IMR-90 (cell line): ENCODE data around the gene SLC6A14. TPM values are rescaled to one million over a fixed set of nuclear protein-coding genes. Genes with fewer than 3 reads are reported as not detected.

Source experiments
- ATAC-seq: fragments of 200-7000 bp; cut with Tn5 transposase; 2 replicates; pipeline ENCODE4 v1.9.1; 2020; ENCODE audit warnings: low read depth, mild to moderate bottlenecking, moderate library complexity
- Bru-seq: library from RNA; stranded (reverse); fragments of 400-500 nt; gene quantifications from one replicate; lab custom pipeline; 2021; lab: Mats Ljungman, UMichigan
- BruChase-seq, 2 experiments: library from RNA; stranded (reverse); fragments of 400-500 nt; gene quantifications; one replicate each; lab custom pipeline; 2021; lab: Mats Ljungman, UMichigan
- BruUV-seq: library from RNA; stranded (reverse); fragments of 400-500 nt; replicated peaks from 2 replicates; lab custom pipeline; 2021; lab: Mats Ljungman, UMichigan
- CTCF ChIA-PET: fragments of 300-600 bp; formaldehyde crosslinking; extraction: SDS; loops from one replicate; lab custom pipeline; 2021; ENCODE audit warnings: antibody characterized with exemption; lab: Yijun Ruan, JAX
- POLR2A ChIA-PET: fragments of 300-600 bp; sonication (Branson Sonifier 250); formaldehyde crosslinking; loops from one replicate; lab custom pipeline; 2022; ENCODE audit warnings: antibody characterized with exemption; ENCODE audit not compliant: unreplicated experiment; lab: Charles Lee
- DNase-seq: peaks from one replicate; pipeline ENCODE4 v3.0.0; 2013
- H2AFZ ChIP-seq: replicated peaks from 2 replicates; pipeline ENCODE3; 2013; ENCODE audit warnings: low read length, mild to moderate bottlenecking; ENCODE audit not compliant: poor library complexity
- H2AK5ac ChIP-seq: 2 replicates; pipeline ENCODE4 v1.6.1; 2013; ENCODE audit warnings: low read depth, low read length, inconsistent platforms
- H2AK9ac ChIP-seq: replicated peaks from 2 replicates; pipeline ENCODE3; 2013; ENCODE audit warnings: mild to moderate bottlenecking, low read depth, low read length, moderate library complexity; ENCODE audit not compliant: poor library complexity
- H2BK120ac ChIP-seq: 2 replicates; pipeline ENCODE4 v1.6.1; 2013; ENCODE audit warnings: low read depth, low read length, inconsistent platforms
- H2BK15ac ChIP-seq: 3 replicates; pipeline ENCODE4 v1.6.1; 2013; ENCODE audit warnings: low read depth, low read length, inconsistent platforms
- H2BK20ac ChIP-seq: 2 replicates; pipeline ENCODE4 v1.6.1; 2013; ENCODE audit warnings: low read depth, mild to moderate bottlenecking, inconsistent platforms, low read length, moderate library complexity
- H2BK5ac ChIP-seq: 2 replicates; pipeline ENCODE4 v1.6.1; 2013; ENCODE audit warnings: mild to moderate bottlenecking, low read depth, low read length, inconsistent platforms; ENCODE audit not compliant: poor library complexity, severe bottlenecking
- H3K14ac ChIP-seq: replicated peaks from 2 replicates; pipeline ENCODE4 v1.6.1; 2013; ENCODE audit warnings: low read depth, low read length, inconsistent platforms
- H3K18ac ChIP-seq: 2 replicates; pipeline ENCODE4 v1.6.1; 2013; ENCODE audit warnings: low read depth, low read length, control low read depth
- H3K23ac ChIP-seq: 2 replicates; pipeline ENCODE4 v1.6.1; 2013; ENCODE audit warnings: low read depth, low read length, inconsistent platforms
- H3K27ac ChIP-seq: 2 replicates; pipeline ENCODE4 v1.5.1; 2013; ENCODE audit warnings: mild to moderate bottlenecking, control low read depth, low read length; ENCODE audit not compliant: insufficient read depth
- H3K27me3 ChIP-seq: 2 replicates; pipeline ENCODE4 v1.6.1; 2013; ENCODE audit warnings: low read length; ENCODE audit not compliant: control insufficient read depth, insufficient read depth
- H3K36me3 ChIP-seq: 2 replicates; pipeline ENCODE4 v1.6.1; 2013; ENCODE audit warnings: low read length, mixed read lengths; ENCODE audit not compliant: control insufficient read depth, insufficient read depth
- H3K4ac ChIP-seq: 2 replicates; pipeline ENCODE4 v1.6.1; 2013; ENCODE audit warnings: low read depth, low read length, inconsistent platforms
- H3K4me1 ChIP-seq: 2 replicates; pipeline ENCODE4 v1.6.1; 2013; ENCODE audit warnings: low read length, mixed read lengths; ENCODE audit not compliant: control insufficient read depth, insufficient read depth
- H3K4me2 ChIP-seq: 2 replicates; pipeline ENCODE4 v1.6.1; 2013; ENCODE audit warnings: low read depth, mild to moderate bottlenecking, control low read depth, low read length, moderate library complexity
- H3K4me3 ChIP-seq: 2 replicates; pipeline ENCODE4 v1.5.1; 2013; ENCODE audit warnings: low read depth, mild to moderate bottlenecking, control low read depth, low read length, moderate library complexity; ENCODE audit not compliant: insufficient read depth
- H3K56ac ChIP-seq: 2 replicates; pipeline ENCODE4 v1.6.1; 2013; ENCODE audit warnings: low read length, inconsistent platforms; ENCODE audit not compliant: insufficient read depth; ENCODE audit errors: extremely low read depth
- H3K79me1 ChIP-seq, 2 experiments: 2 replicates each; pipeline ENCODE4 v1.6.1; 2013; ENCODE audit warnings: low read length in 2 of 2, inconsistent platforms in 1 of 2, low read depth in 1 of 2
- H3K9ac ChIP-seq: 2 replicates; pipeline ENCODE4 v1.6.1; 2013; ENCODE audit warnings: low read depth, low read length, control low read depth
- H3K9me1 ChIP-seq: 2 replicates; pipeline ENCODE4 v1.6.1; 2013; ENCODE audit warnings: low read length, inconsistent platforms; ENCODE audit not compliant: insufficient read depth
- H3K9me3 ChIP-seq: 2 replicates; pipeline ENCODE4 v1.6.1; 2013; ENCODE audit warnings: low read length; ENCODE audit not compliant: control insufficient read depth, insufficient read depth
- H4K20me1 ChIP-seq: 2 replicates; pipeline ENCODE4 v1.6.1; 2013; ENCODE audit warnings: low read length, inconsistent platforms; ENCODE audit not compliant: insufficient read depth
- H4K5ac ChIP-seq: 2 replicates; pipeline ENCODE4 v1.6.1; 2013; ENCODE audit warnings: mild to moderate bottlenecking, low read depth, low read length, control low read depth
- H4K8ac ChIP-seq, 2 experiments: 2 replicates each; pipeline ENCODE4 v1.6.1; 2013; ENCODE audit warnings: low read depth in 2 of 2, low read length in 2 of 2, control low read depth in 1 of 2, inconsistent platforms in 1 of 2
- H4K91ac ChIP-seq: 2 replicates; pipeline ENCODE4 v1.6.1; 2013; ENCODE audit warnings: low read depth, low read length, inconsistent platforms; ENCODE audit not compliant: insufficient read depth
- MAZ ChIP-seq: IDR thresholded peaks from 2 replicates; pipeline ENCODE4 v1.6.1; 2012; ENCODE audit warnings: low read depth, mild to moderate bottlenecking, low read length, improper control_type of control experiment, moderate library complexity, borderline replicate concordance
- POLR2A ChIP-seq: IDR thresholded peaks from 2 replicates; pipeline ENCODE4 v1.6.1; 2012; ENCODE audit warnings: mild to moderate bottlenecking, low read depth, low read length
- RFX5 ChIP-seq: IDR thresholded peaks from 2 replicates; pipeline ENCODE4 v1.8.0; 2012; ENCODE audit warnings: low read depth, mild to moderate bottlenecking, low read length, moderate library complexity
- WGBS, 2 experiments: methylation state at CpG; one replicate each; pipeline versions ENCODE4 v1.1.5 to v1.1.7; 2013; ENCODE audit warnings: missing lambda C conversion rate in 2 of 2; ENCODE audit not compliant: insufficient read length in 1 of 2; ENCODE audit errors: extremely low coverage in 2 of 2; 5-methylcytosine and 5-hydroxymethylcytosine counted together
- dilution Hi-C: fragments of 300-500 bp; cut with HindIII; formaldehyde crosslinking; loops from one replicate; pipeline ENCODE4 v1.14.3; 2018; ENCODE audit warnings: low sequenced_read_pairs; ENCODE audit not compliant: unreplicated experiment
- in situ Hi-C: fragments of 300-500 bp; cut with MboI; formaldehyde crosslinking; loops from 3 replicates; pipeline ENCODE4 v1.14.3; 2019; ENCODE audit warnings: low sequenced_read_pairs, inconsistent platforms, mixed read lengths
- intact Hi-C: fragments of 100-400 bp; cut with micrococcal nuclease; formaldehyde crosslinking; loops from 2 replicates; pipeline ENCODE4 v1.10.0; 2022
- long read RNA-seq: library from polyadenylated mRNA; unstranded; transcript quantifications from one replicate; pipeline ENCODE4 v2.0.0, GENCODE V29; 2021; ENCODE audit not compliant: unreplicated experiment
- polyA plus RNA-seq, 3 experiments: library from polyadenylated mRNA; depleted of rRNA; stranded (reverse); fragments of >200 nt; gene quantifications; 2 replicates each; pipeline ENCODE4 v1.2.3, GENCODE V29; 2012; ENCODE audit warnings: low replicate concordance in 1 of 3
- total RNA-seq: library from RNA; depleted of rRNA; stranded (reverse); fragments of >200 nt; gene quantifications from 2 replicates; pipeline ENCODE4 v1.2.3, GENCODE V29; 2012; rRNA removed

The SLC6A14 gene
- total RNA-seq = not detected in 2 replicates
- not detected in 2 replicates for polyA plus RNA-seq (2012; rRNA removed)
- not detected in 2 replicates for polyA plus RNA-seq (2012; cell fraction: cytosol; rRNA removed)
- polyA plus RNA-seq (2012; cell fraction: nucleus; rRNA removed; ENCODE audit: low replicate concordance) = not detected in 2 replicates
- Bru-seq, nascent RNA = percentile 19 among the genes with signal in this experiment
- percentile 19 among the genes with signal in this experiment for BruChase-seq, experiment 1, labeled RNA remaining after a 6-hour chase
- BruChase-seq, experiment 2, labeled RNA remaining after a 2-hour chase = percentile 16 among the genes with signal in this experiment
- long read RNA-seq = 0 reads

- H3K9ac ChIP-seq = no peak within 1 kb of the TSS
- ChIA-PET CTCF (no interaction called here), POLR2A (no interaction called here)
- in situ Hi-C loops (no loop called here), intact Hi-C loops (no loop called here), dilution Hi-C loops (no loop called here)
- H3K9me1 ChIP-seq = no peaks in the 10 kb centered on the region
- H3K9me3 ChIP-seq = no peaks in the 10 kb centered on the region
- H3K36me3 ChIP-seq = no peaks in the 10 kb centered on the region
- no CpG with 5 or more reads among the region's 9 CpGs for WGBS, 2 experiments
- H4K91ac ChIP-seq = no peak within 1 kb of the TSS
- H4K20me1 ChIP-seq = no peaks in the 10 kb centered on the region
- H2AK9ac ChIP-seq = no peak within 1 kb of the TSS
- H3K27me3 ChIP-seq = no peaks in the 10 kb centered on the region; the same call in 1 of the 2 replicates
- no peak within 1 kb of the TSS for H2AK5ac ChIP-seq
- no peak within 1 kb of the TSS for H3K4me2 ChIP-seq
- no peak within 1 kb of the TSS for H3K14ac ChIP-seq
- H3K23ac ChIP-seq = no peak within 1 kb of the TSS
- TF ChIP-seq POLR2A = no peak
- no peak for TF ChIP-seq MAZ
- TF ChIP-seq RFX5 = no peak
- BruUV-seq = no TSS peak
- H3K27ac ChIP-seq = no peak within 1 kb of the TSS
- no peak within 1 kb of the TSS for H2AFZ ChIP-seq
- no peak within 1 kb of the TSS for H4K8ac ChIP-seq
- no peaks in the 10 kb centered on the region for H3K79me1 ChIP-seq
- no peak within 1 kb of the TSS for H3K56ac ChIP-seq
- ATAC-seq = no peak
- no peak within 1 kb of the TSS for H2BK20ac ChIP-seq
- H3K4me3 ChIP-seq = no peak within 1 kb of the TSS
- H2BK15ac ChIP-seq = no peak within 1 kb of the TSS
- H2BK120ac ChIP-seq = no peak within 1 kb of the TSS
- no peak within 1 kb of the TSS for H4K5ac ChIP-seq
- no peak within 1 kb of the TSS for H2BK5ac ChIP-seq
- H3K4ac ChIP-seq = no peak within 1 kb of the TSS
- H3K18ac ChIP-seq = no peak within 1 kb of the TSS
- no peaks in the 10 kb centered on the region for H3K4me1 ChIP-seq
- DNase-seq = no peak
These were observed at the start of gene SLC6A14 for GRCh38 chrX:116436358-116436816. TSS of gene SLC6A14 (plus strand) at chrX:116436606. CDS start at chrX:116436710, 104 bp downstream.
